Smooth muscle cell (in vitro differentiated cells): Measurements from ENCODE around the gene KLK8. TPM values are rescaled to one million over a fixed set of nuclear protein-coding genes. Genes with fewer than 3 reads are reported as not detected.

Experiments
- DNase-seq: peaks from one replicate; lab custom pipeline; 2025; ENCODE audit not compliant: unreplicated experiment; lab: John Stamatoyannopoulos, UW
- H2AFZ ChIP-seq: fragments of 200-600 bp; sonication (generic); 2 replicates; pipeline ENCODE4 v1.6.0; 2016; ENCODE audit warnings: antibody characterized with exemption, low read depth, mild to moderate bottlenecking
- H3F3A ChIP-seq: fragments of 200-600 bp; sonication (generic); 2 replicates; pipeline ENCODE4 v1.6.0; 2017; ENCODE audit warnings: antibody characterized with exemption, low read depth
- H3K27ac ChIP-seq: fragments of 200-600 bp; sonication (generic); 2 replicates; pipeline ENCODE4 v1.5.1; 2016; ENCODE audit warnings: low read depth, mild to moderate bottlenecking
- H3K27me3 ChIP-seq: fragments of 200-600 bp; sonication (generic); 2 replicates; pipeline ENCODE4 v1.6.1; 2016; ENCODE audit warnings: low read depth, mild to moderate bottlenecking
- H3K36me3 ChIP-seq: fragments of 200-600 bp; sonication (generic); 2 replicates; pipeline ENCODE4 v1.5.1; 2016; ENCODE audit warnings: low read depth
- H3K4me1 ChIP-seq: fragments of 200-600 bp; sonication (generic); 2 replicates; pipeline ENCODE4 v1.5.1; 2016; ENCODE audit warnings: low read depth
- H3K4me2 ChIP-seq: fragments of 200-600 bp; sonication (generic); 2 replicates; pipeline ENCODE4 v1.6.0; 2016; ENCODE audit warnings: mild to moderate bottlenecking
- H3K4me3 ChIP-seq: fragments of 200-600 bp; sonication (generic); 2 replicates; pipeline ENCODE4 v1.5.1; 2016; ENCODE audit warnings: mild to moderate bottlenecking
- H3K79me2 ChIP-seq: fragments of 200-600 bp; sonication (generic); 2 replicates; pipeline ENCODE4 v1.6.0; 2016; ENCODE audit warnings: low read depth, mild to moderate bottlenecking
- H3K9ac ChIP-seq: fragments of 200-600 bp; sonication (generic); 2 replicates; pipeline ENCODE4 v1.6.0; 2016; ENCODE audit warnings: low read depth
- H3K9me3 ChIP-seq: fragments of 200-600 bp; sonication (generic); replicated peaks from 2 replicates; pipeline ENCODE4 v1.5.1; 2016; ENCODE audit warnings: low read depth
- H4K20me1 ChIP-seq: fragments of 200-600 bp; sonication (generic); 2 replicates; pipeline ENCODE4 v1.6.0; 2016; ENCODE audit warnings: low read depth
- CTCF ChIP-seq: fragments of 200-600 bp; sonication (generic); IDR thresholded peaks from 2 replicates; pipeline ENCODE4 v1.5.1; 2017; ENCODE audit warnings: borderline replicate concordance, mild to moderate bottlenecking, antibody characterized with exemption; ENCODE audit not compliant: insufficient read depth, poor library complexity, severe bottlenecking
- WGBS: methylation state at CpG from one replicate; pipeline ENCODE4 v1.1.7; 2016; ENCODE audit warnings: low lambda C conversion rate; 5-methylcytosine and 5-hydroxymethylcytosine counted together
- polyA plus RNA-seq: library from polyadenylated mRNA; unstranded; fragments of >200 nt; fragmentation: Nextera tagmentation; extraction: Ambion mirVana; gene quantifications from 2 replicates; pipeline ENCODE4 v1.2.1, GENCODE V29; 2016
- total RNA-seq: library from RNA; depleted of rRNA; stranded (reverse); fragments of >200 nt; gene quantifications from 2 replicates; pipeline ENCODE4 v1.2.3, GENCODE V29; 2014

KLK8 gene
- total and polyA plus RNA-seq, 2 experiments from 2014 or later, result 11.6 TPM; not detected in 1

GRCh38 chr19:50962245-50962644 is 39.2 kb downstream of the KLK8 start:
- H4K20me1 ChIP-seq, result no peaks in the 10 kb centered on the region
- H3K9me3 ChIP-seq, result no peaks in the 10 kb centered on the region
- H3K36me3 ChIP-seq, result no peaks in the 10 kb centered on the region
- no peaks in the 10 kb centered on the region for H3K4me1 ChIP-seq
- no peak overlapping the region for H3K27ac ChIP-seq
- H3K4me2 ChIP-seq, result no peak overlapping the region
- H3K4me3 ChIP-seq, result no peak overlapping the region
- H3K9ac ChIP-seq, result no peak overlapping the region
- 95% methylated on average over 1 of the region's 1 CpG for WGBS
- no peak for TF ChIP-seq CTCF
- no peak for DNase-seq
- H2AFZ ChIP-seq, result no peak overlapping the region
- H3K79me2 ChIP-seq, result no peaks in the 10 kb centered on the region
- no peaks in the 10 kb centered on the region for H3K27me3 ChIP-seq
- no peaks in the 10 kb centered on the region for H3F3A ChIP-seq

GRCh38 chr19:50959731-50960500 is 41.5 kb downstream of the KLK8 start:
- Histone ChIP-seq H3K36me3 (no peaks in the 10 kb centered on the region), H3K9me3 (no peaks in the 10 kb centered on the region), H3F3A (no peaks in the 10 kb centered on the region), H2AFZ (no peak overlapping the region), H4K20me1 (no peaks in the 10 kb centered on the region), H3K27ac (no peak overlapping the region), H3K9ac (no peak overlapping the region), H3K79me2 (no peaks in the 10 kb centered on the region), H3K4me3 (no peak overlapping the region), H3K27me3 (no peaks in the 10 kb centered on the region), H3K4me2 (no peak overlapping the region), H3K4me1 (no peaks in the 10 kb centered on the region)
- TF ChIP-seq CTCF, result no peak
- DNase-seq, result no peak
- 60% methylated on average over 6 of the region's 9 CpGs for WGBS

GRCh38 chr19:50957587-50957986 is 43.8 kb downstream of the KLK8 start:
- no peak for DNase-seq
- Histone ChIP-seq H3K79me2 (no peaks in the 10 kb centered on the region), H3K9me3 (no peaks in the 10 kb centered on the region), H3K36me3 (no peaks in the 10 kb centered on the region), H3F3A (no peaks in the 10 kb centered on the region), H3K9ac (no peak overlapping the region), H2AFZ (no peak overlapping the region), H4K20me1 (no peaks in the 10 kb centered on the region), H3K4me2 (no peak overlapping the region), H3K4me1 (no peaks in the 10 kb centered on the region), H3K27ac (no peak overlapping the region), H3K4me3 (no peak overlapping the region), H3K27me3 (no peaks in the 10 kb centered on the region)
- WGBS, result 94% methylated on average over 8 of the region's 8 CpGs
- no peak for TF ChIP-seq CTCF

- H3K36me3 ChIP-seq, result no peaks in the 10 kb centered on the region
- H3F3A ChIP-seq, result no peaks in the 10 kb centered on the region
- H3K27ac ChIP-seq, result no peak within 1 kb of the TSS
- no peaks in the 10 kb centered on the region for H3K4me1 ChIP-seq
- no peak within 1 kb of the TSS for H3K9ac ChIP-seq
- TF ChIP-seq CTCF, result no peak
- H3K4me2 ChIP-seq, result no peak within 1 kb of the TSS
- no peak within 1 kb of the TSS for H2AFZ ChIP-seq
- no peak for DNase-seq
- no peak within 1 kb of the TSS for H3K4me3 ChIP-seq
- 71% methylated on average over 7 of the region's 7 CpGs for WGBS
- no peaks in the 10 kb centered on the region for H4K20me1 ChIP-seq
- H3K79me2 ChIP-seq, result no peaks in the 10 kb centered on the region
- H3K27me3 ChIP-seq, result no peaks in the 10 kb centered on the region
- no peaks in the 10 kb centered on the region for H3K9me3 ChIP-seq
Measured at GRCh38 chr19:50952910-50953309, 48.5 kb downstream of the KLK8 start, which contains the start of gene KLK5. Gene KLK5, minus strand, starts transcription at chr19:50953038. Its CDS starts 381 bp downstream, at chr19:50952657.
